HG03457 (cell line): Measurements from ENCODE around the gene CDKN2D.
"Not testable (repeated sequence)": the region's sequence is repeated elsewhere in the genome, so short reads cannot be mapped to it uniquely, and the experiment has no call there.

ENCODE experiments used
- ATAC-seq: cut with Tn5 transposase; IDR thresholded peaks from one replicate; pipeline ENCODE4 v1.9.1; 2021; ENCODE audit warnings: moderate number of reproducible peaks; ENCODE audit not compliant: unreplicated experiment

The CDKN2D gene

DNA sequence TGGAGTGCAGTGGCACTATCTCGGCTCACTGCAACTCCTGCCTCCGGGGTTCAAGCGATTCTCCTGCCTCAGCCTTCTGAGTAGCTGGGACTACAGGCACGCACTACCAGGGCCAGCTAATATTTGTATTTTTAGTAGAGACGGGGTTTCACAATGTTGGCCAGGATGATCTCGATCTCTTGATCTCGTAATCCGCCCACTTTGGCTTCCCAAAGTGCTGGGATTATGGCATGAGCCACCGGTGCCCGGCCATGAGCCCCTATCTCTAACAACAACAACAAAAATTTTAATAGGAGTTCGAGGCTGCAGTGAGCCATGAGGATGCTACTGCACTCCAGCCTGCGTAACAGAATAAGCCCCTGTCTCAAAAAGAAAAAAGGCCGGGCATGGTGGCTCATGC, 13.3 kb upstream of the CDKN2D start:
- no peak for ATAC-seq

DNA sequence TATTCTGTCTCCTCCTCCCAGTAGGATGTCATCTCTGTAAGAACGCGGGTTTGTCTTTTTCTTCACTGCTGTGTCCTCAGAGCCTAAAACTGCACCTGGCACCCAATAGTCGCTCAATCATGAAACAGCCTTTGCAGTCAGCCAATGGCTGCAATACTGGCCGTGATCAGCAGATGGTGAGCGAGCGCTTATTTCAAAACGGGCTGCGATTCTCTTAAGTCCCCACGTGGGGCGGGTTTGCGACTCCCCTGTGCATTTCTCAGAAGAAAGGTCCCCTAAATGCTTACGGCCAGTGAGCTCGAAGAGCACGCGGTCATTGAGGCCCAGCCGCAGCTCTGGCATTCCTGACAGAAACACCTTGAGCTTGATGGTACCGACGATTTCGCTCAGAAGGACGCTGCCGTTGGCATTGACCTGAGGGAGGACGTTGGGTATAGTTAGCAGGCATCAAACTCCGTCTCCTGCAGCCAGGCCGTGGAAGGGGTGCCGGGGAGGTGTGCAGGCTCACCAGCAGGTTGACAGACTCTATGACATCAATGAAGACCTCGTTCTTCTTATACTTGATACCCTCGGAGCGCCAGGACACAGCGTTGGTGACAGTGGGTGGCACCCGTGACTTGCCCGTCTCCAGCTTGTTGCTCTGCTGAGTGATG, 12.3 kb upstream of the CDKN2D start:
- no peak for ATAC-seq

GRCh38 chr19:10577951-10578350, 9.2 kb upstream of the CDKN2D start:
- no peak for ATAC-seq

DNA sequence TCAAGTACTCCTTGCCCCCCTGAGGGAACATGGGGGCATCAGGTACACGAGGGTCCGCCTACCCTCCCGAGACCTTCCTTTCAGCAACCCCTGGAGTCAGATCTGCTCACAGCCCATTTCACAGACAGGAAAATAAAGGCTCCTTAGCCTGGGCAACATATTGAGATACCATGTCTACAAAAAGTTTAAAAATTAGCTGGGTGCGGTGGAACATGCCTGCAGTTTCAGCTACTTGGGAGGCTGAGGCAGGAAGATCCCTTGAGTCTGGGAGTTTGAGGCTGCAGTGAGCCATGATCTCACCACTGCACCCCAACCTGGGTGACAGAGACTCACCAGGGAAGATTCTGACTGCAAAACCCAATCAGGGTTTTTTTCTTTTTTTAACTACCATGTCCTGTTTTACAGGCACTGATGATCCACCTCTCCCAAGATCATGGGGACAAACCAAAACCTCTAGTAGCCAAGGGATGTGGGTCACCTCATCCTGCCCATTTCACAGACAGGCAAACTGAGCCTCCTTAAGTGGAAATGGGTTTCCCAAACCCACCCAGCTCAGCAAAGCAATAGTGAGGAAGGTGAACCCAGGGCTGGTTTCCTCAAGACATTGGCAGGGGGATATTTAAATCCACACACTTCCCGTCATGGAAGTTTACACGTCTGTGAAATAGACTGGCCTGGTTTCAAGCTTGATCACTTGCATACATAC, 6.4 kb upstream of the CDKN2D start:
- ATAC-seq = no peak

DNA sequence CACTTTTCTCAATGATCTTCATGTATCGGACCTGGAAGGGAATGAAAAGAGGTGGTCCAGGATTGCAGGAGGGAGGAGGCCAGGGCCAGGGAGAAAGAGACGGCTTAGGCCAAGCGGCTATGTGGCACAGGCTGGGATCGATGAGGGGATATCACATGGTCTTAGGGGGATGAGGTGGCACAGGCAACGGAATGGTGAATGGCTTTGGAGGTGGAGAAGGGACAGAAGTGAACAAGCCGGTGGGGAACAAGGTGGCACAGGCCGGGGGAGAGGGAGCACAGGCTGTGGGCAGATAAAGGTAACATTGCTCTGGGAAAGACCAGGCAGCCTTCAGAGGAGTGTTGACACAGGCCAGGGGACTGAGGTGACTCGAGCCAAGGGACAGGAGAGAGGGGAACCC, 5.7 kb upstream of the CDKN2D start:
- ATAC-seq = no peak

- not testable (repeated sequence) for ATAC-seq
Observed at GRCh38 chr19:10573793-10574192, 5.0 kb upstream of the CDKN2D start.

DNA sequence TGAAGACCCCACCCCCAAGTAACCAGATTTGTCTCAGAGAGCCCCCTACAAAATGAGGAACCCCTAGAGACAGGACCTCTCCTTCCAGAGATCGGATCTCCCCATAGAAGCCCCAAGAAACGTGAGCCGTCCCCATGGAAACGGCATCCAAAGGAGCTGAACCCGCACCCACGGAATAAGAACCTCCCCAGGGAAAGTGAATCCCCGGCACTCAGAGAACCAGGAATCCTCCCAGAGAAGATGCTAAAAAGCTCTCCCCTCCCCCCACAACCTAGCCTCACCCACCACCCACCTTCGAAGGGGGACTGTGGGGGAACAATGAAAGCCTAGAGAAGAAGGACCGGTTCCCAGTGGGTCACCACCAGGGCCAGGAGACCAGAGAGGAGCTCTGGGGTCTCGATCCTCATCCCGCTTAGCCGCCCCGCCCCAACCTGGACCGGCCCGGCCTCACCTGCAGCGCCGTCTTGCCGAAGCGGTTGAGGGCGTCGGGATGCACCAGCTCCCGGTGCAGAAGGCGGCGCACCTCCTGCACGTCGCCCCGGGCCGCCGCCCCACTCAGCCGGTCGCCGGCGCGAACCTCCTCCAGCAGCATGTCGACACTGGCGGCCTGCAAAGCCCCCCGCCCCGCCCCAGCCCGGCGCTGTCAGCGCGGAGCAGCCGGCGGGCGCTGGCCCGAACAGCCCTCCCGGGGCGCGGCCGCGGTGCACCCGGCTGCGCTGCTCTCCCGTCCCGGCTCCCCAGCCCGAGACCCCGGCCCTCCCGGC, 535 bp downstream of the CDKN2D start:
- ATAC-seq = no peak

DNA sequence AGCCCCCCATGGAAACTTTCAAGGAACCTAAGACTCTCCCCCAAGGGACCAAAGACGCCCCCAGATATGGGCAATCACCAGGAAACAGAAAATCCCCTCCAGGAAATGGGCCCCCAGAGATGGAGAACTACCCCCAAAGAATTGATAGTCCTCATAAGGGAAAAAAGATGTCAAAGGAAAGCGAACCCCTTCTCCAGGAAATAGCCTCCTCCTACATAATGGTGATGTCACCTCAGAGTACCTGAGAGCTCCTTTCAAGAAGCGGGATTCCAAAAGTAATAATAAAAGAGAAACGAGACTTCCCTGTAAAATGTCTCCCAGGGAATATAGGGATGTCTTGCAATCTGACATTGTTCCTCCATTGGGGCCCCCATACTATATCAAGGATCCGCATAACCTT, 1.1 kb downstream of the CDKN2D start:
- ATAC-seq = no peak

GRCh38 chr19:10566658-10567410, 1.9 kb downstream of the CDKN2D start:
- ATAC-seq = no peak

DNA sequence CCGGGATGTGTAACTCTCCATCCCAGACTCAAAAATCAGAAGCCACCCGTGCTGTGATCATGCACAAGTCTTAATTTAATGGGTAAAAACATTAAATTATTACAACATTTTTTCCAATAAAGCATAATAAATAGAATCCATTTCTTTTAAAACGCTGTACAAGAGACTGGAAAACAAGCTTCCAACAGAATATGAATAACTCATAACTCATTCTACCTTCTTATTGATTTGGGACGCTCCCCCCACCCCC, 2.4 kb downstream of the CDKN2D start:
- no peak for ATAC-seq

- peak; percentile 29 for ATAC-seq
Observed at GRCh38 chr19:10565567-10566407, 3.0 kb downstream of the CDKN2D start, which contains the start of gene KRI1. KRI1 (minus strand) TSS chr19:10566010; CDS start chr19:10565999, 11 bp downstream.

DNA sequence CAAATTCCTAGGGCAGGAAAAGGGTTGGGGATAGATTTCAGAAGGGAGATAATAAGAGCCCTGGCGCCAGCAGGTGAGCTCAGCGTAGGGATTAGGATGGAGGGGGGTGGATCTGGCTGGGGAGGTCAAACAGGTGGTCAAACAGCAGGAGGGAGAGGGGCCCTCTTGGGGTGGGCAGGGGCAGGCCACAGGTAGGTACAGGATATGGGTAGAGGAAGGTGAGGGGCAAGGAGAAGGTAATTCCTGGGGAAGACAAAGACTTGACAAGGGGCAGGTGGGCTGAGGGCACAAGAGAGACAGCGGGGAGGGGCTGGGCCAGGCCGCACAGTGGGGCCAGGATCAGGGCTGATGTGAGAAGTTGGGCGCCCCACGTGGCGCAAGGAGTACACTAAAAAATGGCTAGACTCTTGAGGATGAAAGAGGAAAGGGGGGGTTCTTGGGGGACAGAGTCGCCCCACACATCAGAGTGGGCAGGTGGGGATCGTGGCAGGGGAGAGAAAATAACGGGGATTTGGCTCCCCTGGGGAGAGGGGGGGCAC, 3.7 kb downstream of the CDKN2D start:
- no peak for ATAC-seq

DNA sequence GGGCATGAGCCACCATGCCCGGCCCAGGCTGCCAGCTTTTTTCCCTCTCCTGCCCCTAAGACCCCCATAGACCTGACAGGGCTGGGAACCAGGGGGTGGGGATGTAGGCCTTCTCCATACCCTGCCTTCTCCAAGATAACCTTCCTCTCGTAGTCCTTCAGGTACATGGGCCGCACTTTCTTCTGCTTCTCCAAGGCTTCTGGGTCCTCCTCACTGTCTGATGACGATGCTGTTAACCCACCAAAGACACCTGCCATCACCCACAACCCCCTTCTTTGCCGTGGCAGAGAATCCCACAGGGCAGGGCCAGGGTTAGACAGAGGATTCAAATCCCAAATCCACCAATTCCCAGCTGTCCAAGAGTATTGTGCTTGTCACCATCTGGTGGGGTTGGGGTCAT, 6.2 kb downstream of the CDKN2D start:
- no peak for ATAC-seq

DNA sequence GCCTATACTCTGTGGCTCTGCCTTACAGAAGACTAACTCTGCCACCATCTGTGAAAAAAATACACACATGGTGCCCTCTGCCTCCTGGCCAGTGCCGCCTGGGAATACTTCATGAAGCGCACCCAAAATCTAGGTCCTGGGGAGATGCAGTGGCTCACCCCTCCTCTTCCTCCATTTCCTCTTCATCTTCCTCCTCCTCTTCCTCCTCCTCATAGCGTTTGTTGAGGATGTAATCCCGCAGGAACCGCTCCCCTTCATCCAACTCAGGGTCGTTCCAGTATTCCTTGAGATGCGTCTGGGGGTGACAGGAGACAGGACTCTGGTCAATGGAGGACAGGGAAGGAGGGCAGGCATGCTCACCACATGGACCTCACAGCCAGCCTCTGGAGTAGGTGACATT, 8.6 kb downstream of the CDKN2D start:
- ATAC-seq = no peak

- no peak for ATAC-seq
Observed at GRCh38 chr19:10557603-10558197, 11.1 kb downstream of the CDKN2D start.

DNA sequence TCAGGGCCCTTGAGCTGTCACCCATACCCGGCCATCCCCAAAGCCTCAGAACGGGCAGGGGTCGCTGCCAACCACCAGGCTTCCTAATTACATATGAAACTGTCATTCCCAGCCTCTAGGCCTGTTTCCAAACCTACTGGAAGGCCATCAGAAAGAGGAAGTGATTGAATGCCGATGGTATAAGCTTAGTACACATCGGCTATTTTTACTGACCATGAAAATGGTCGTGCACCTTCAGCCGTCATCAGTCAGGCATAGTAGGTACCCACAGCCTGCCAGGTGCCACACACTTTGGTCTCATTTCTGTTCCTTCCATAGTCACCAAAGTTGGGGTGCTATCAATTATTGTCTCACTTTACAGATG, 13.2 kb downstream of the CDKN2D start:
- ATAC-seq = no peak

GRCh38 chr19:10554760-10555609, 13.8 kb downstream of the CDKN2D start:
- no peak for ATAC-seq

GRCh38 chr19:10553943-10554381, 14.8 kb downstream of the CDKN2D start:
- peak; percentile 48 for ATAC-seq

GRCh38 chr19:10553087-10553667, 15.6 kb downstream of the CDKN2D start:
- ATAC-seq = no peak
